Neural cell (in vitro differentiated cells): ENCODE measurements around the gene CD247. TPM values are rescaled to one million over a fixed set of nuclear protein-coding genes. Genes with fewer than 3 reads are reported as not detected.

Experiments used
- H2AFZ ChIP-seq: fragments of 200-600, 300-800 bp; sonication (generic), shearing (Covaris generic); 2 replicates; pipeline ENCODE4 v1.6.0; 2014; ENCODE audit warnings: low read depth, mild to moderate bottlenecking, antibody characterized with exemption, low read length, moderate library complexity
- H3F3A ChIP-seq: fragments of 200-600 bp; shearing (Covaris generic); 2 replicates; pipeline ENCODE4 v1.6.1; 2016; ENCODE audit warnings: mild to moderate bottlenecking, moderate library complexity, mixed read lengths, antibody characterized with exemption, low read length; ENCODE audit not compliant: insufficient read depth, poor library complexity, severe bottlenecking
- H3K27ac ChIP-seq: fragments of 200-600, 300-800 bp; sonication (generic), shearing (Covaris generic); 2 replicates; pipeline ENCODE4 v1.5.1; 2014; ENCODE audit warnings: mild to moderate bottlenecking, low read length, moderate library complexity
- H3K27me3 ChIP-seq: fragments of 300-800, 200-600 bp; sonication (generic), shearing (Covaris generic); 2 replicates; pipeline ENCODE4 v1.6.0; 2014; ENCODE audit warnings: mild to moderate bottlenecking, low read depth, low read length, moderate library complexity; ENCODE audit not compliant: insufficient read depth
- H3K36me3 ChIP-seq: fragments of 300-800, 200-600 bp; sonication (generic), shearing (Covaris generic); 2 replicates; pipeline ENCODE4 v1.5.1; 2014; ENCODE audit warnings: mild to moderate bottlenecking, antibody characterized with exemption, low read length, moderate library complexity; ENCODE audit not compliant: insufficient read depth
- H3K4me2 ChIP-seq: fragments of 300-800, 200-600 bp; sonication (generic), shearing (Covaris generic); 2 replicates; pipeline ENCODE4 v1.6.0; 2014; ENCODE audit warnings: mild to moderate bottlenecking, low read length
- H3K4me3 ChIP-seq: fragments of 300-800, 200-600 bp; sonication (generic), shearing (Covaris generic); 2 replicates; pipeline ENCODE4 v1.5.1; 2014; ENCODE audit warnings: mild to moderate bottlenecking, low read length, moderate library complexity
- H3K79me2 ChIP-seq: fragments of 200-600 bp; shearing (Covaris generic); replicated peaks from 2 replicates; pipeline ENCODE4 v1.6.0; 2014; ENCODE audit warnings: mild to moderate bottlenecking, low read length, moderate library complexity; ENCODE audit not compliant: insufficient read depth
- H3K9ac ChIP-seq: fragments of 300-800, 200-600 bp; sonication (generic), shearing (Covaris generic); 2 replicates; pipeline ENCODE4 v1.6.1; 2016; ENCODE audit warnings: mild to moderate bottlenecking, low read length, mixed read lengths
- H3K9me2 ChIP-seq: fragments of 200-600 bp; shearing (Covaris generic); 2 replicates; pipeline ENCODE4 v1.6.1; 2016; ENCODE audit warnings: mild to moderate bottlenecking, low read length, mixed read lengths; ENCODE audit not compliant: insufficient read depth
- H3K9me3 ChIP-seq: fragments of 200-600, 300-800 bp; sonication (generic), shearing (Covaris generic); 2 replicates; pipeline ENCODE4 v1.6.1; 2016; ENCODE audit warnings: mild to moderate bottlenecking, mixed run types, low read length, moderate library complexity, mixed read lengths
- H4K20me1 ChIP-seq: fragments of 200-600 bp; shearing (Covaris generic); 2 replicates; pipeline ENCODE4 v1.6.1; 2016; ENCODE audit warnings: mild to moderate bottlenecking, mixed run types; ENCODE audit not compliant: insufficient read depth
- CTCF ChIP-seq: fragments of 450-650 bp; IDR thresholded peaks from 2 replicates; pipeline ENCODE4 v1.5.1; 2014; ENCODE audit warnings: antibody characterized with exemption, mild to moderate bottlenecking, moderate library complexity; ENCODE audit not compliant: poor library complexity, severe bottlenecking
- EP300 ChIP-seq: fragments of 450-650 bp; conservative IDR thresholded peaks from 2 replicates; pipeline ENCODE4 v1.6.1; 2014; ENCODE audit warnings: antibody characterized with exemption, mild to moderate bottlenecking, moderate library complexity; ENCODE audit not compliant: poor library complexity, severe bottlenecking
- EZH2 ChIP-seq: fragments of 200-600, 300-800 bp; shearing (Covaris generic), sonication (generic); IDR thresholded peaks from 2 replicates; pipeline ENCODE4 v1.6.1; 2014; ENCODE audit warnings: antibody characterized with exemption, low read length, borderline replicate concordance, mild to moderate bottlenecking; ENCODE audit not compliant: insufficient read depth, poor library complexity, severe bottlenecking
- MXI1 ChIP-seq: fragments of 450-650 bp; conservative IDR thresholded peaks from 2 replicates; pipeline ENCODE4 v1.6.1; 2014; ENCODE audit warnings: antibody characterized with exemption, mild to moderate bottlenecking; ENCODE audit not compliant: poor library complexity, severe bottlenecking
- POLR2AphosphoS5 ChIP-seq: IDR thresholded peaks from 2 replicates; pipeline ENCODE4 v1.6.1; 2012
- RAD21 ChIP-seq: fragments of 450-650 bp; conservative IDR thresholded peaks from 2 replicates; pipeline ENCODE4 v1.6.1; 2014; ENCODE audit warnings: antibody characterized with exemption, mild to moderate bottlenecking, moderate library complexity
- REST ChIP-seq: IDR thresholded peaks from 2 replicates; pipeline ENCODE4 v1.6.1; 2012; ENCODE audit warnings: borderline replicate concordance
- SMC3 ChIP-seq: fragments of 450-650 bp; conservative IDR thresholded peaks from 2 replicates; pipeline ENCODE4 v1.6.1; 2014; ENCODE audit warnings: antibody characterized with exemption, mild to moderate bottlenecking, moderate library complexity; ENCODE audit not compliant: poor library complexity
- polyA plus RNA-seq: library from polyadenylated mRNA; depleted of rRNA; stranded (reverse); fragments of >200 nt; gene quantifications from 2 replicates; pipeline ENCODE4 v1.2.3, GENCODE V29; 2014

The CD247 gene
- polyA plus RNA-seq, 1 donor from 2014 or later = not detected

- H3K4me3 ChIP-seq = no peak overlapping the region
- H3K4me2 ChIP-seq = peak overlapping the region; percentile 12
- H3K9me2 ChIP-seq = no peaks in the 10 kb centered on the region
- no peaks in the 10 kb centered on the region for H3F3A ChIP-seq
- peak overlapping the region; percentile 25 for H3K9ac ChIP-seq
- no peaks in the 10 kb centered on the region for H3K36me3 ChIP-seq
- no peaks in the 10 kb centered on the region for H4K20me1 ChIP-seq
- no peak overlapping the region for H2AFZ ChIP-seq
- no peaks in the 10 kb centered on the region for H3K27me3 ChIP-seq
- no peaks in the 10 kb centered on the region for H3K79me2 ChIP-seq
- H3K9me3 ChIP-seq = peaks cover 4% of the 10 kb centered on the region
- peak overlapping the region; percentile 43 for H3K27ac ChIP-seq
- TF ChIP-seq CTCF (no peak), RAD21 (no peak), POLR2AphosphoS5 (no peak), REST (no peak), SMC3 (no peak), MXI1 (no peak), EZH2 (no peak), EP300 (no peak)
Observed at GRCh38 chr1:167431261-167431908, 86.9 kb downstream of the CD247 start.

- H3K4me2 ChIP-seq = peak overlapping the region; percentile 12
- no peaks in the 10 kb centered on the region for H3K27me3 ChIP-seq
- no peaks in the 10 kb centered on the region for H4K20me1 ChIP-seq
- peak overlapping the region; percentile 29 for H3K4me3 ChIP-seq
- H2AFZ ChIP-seq = no peak overlapping the region
- no peaks in the 10 kb centered on the region for H3K9me2 ChIP-seq
- H3K9me3 ChIP-seq = peaks cover 4% of the 10 kb centered on the region
- no peaks in the 10 kb centered on the region for H3F3A ChIP-seq
- H3K36me3 ChIP-seq = no peaks in the 10 kb centered on the region
- peak overlapping the region; percentile 43 for H3K27ac ChIP-seq
- no peaks in the 10 kb centered on the region for H3K79me2 ChIP-seq
- peak overlapping the region; percentile 25 for H3K9ac ChIP-seq
- no peak for TF ChIP-seq RAD21
Observed at GRCh38 chr1:167430849-167431242, 87.5 kb downstream of the CD247 start.
